Right renal pelvis (tissue), 4 donors: ENCODE data around the gene CIDEB. TPM values are rescaled to one million over a fixed set of nuclear protein-coding genes. Genes with fewer than 3 reads are reported as not detected.

Source experiments
- DNase-seq, 4 donors: peaks; one replicate each; pipeline ENCODE4 v3.0.0-alpha.2; 2013; ENCODE audit warnings: low read depth in 4 of 4, low spot score in 3 of 4, missing footprints in 1 of 4
- polyA plus RNA-seq, 4 donors: library from polyadenylated mRNA; unstranded; fragments of 120-200 nt; gene quantifications; one replicate each; pipeline ENCODE4 v1.2.1, GENCODE V29; 2013; ENCODE audit not compliant: insufficient read length in 4 of 4

Gene CIDEB
- polyA plus RNA-seq, 4 donors = 21.8 to 27.6 (median 24.6) TPM

GRCh38 chr14:24258119-24258518, 49.7 kb downstream of the CIDEB start:
- DNase-seq = no peak

DNA sequence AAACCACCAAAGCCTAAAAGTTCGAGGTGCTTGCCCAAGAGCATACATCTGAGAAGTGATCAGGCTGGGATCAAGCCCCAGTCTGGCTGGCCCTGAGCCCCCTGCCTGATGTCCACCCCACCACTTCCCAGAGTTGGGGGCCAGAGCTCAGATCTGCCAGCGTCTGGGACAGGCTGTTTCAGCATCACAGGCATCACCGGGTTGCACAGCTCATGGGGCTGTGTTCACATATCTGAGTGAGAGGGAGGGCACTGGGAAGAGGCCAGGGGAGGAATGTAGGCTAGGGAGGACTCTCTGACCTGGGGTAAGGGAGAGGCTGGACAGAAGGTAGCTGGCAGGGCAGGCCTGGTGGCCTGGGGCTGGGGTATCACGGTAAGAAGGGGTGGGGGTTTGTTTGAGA, 50.8 kb downstream of the CIDEB start:
- no peak for DNase-seq

DNA sequence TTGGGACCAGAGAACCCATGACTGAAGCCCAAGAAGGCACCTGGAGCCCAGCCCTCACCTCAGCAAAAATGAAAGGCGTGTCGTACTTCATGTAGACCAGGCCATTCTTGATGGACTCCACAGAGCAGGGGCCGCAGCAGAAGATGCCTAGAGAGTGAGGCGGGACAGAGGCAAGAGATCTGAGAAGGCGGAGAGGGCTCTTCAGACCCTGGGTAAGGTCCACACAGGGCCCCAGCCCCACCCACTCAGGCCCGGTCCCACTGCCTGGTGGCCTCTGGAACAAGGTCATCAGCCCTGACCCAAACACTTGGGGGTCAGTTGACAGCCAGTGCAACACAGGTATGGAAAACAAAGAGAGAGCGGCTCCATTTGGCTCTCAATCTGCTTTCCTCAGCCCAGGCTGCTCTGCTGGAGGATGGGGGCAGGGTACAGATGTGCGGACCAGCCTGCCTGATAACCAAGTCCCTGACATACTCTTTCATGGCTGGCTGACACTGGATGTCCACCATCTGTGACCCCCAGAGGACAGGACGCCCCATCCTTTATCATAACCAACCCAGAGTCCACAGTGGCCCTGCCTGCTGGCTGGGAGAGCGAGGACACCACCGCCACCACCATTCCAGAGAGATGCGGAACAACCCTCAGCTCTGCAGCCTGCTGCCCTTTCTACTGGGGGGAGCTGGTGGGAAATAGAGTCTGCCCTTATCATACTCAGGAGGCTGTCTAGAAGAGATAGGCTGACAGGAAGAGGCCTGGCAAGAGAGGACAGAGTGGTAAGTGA, 51.7 kb downstream of the CIDEB start:
- DNase-seq = no peak

GRCh38 chr14:24255438-24255837, 52.3 kb downstream of the CIDEB start:
- DNase-seq = no peak

Other genes with a start within 250 kb of the CIDEB start
- gene CPNE6, start 236.4 kb downstream of the CIDEB start, polyA plus RNA-seq = under 1 TPM in 1 of 4 donors, not detected in 3; 0.03 TPM
- 10 to 100 TPM; 25.4 to 39.1 (median 30.4) TPM for gene PCK2, start 213.7 kb downstream of the CIDEB start, polyA plus RNA-seq
- 10 to 100 TPM; 79.8 to 83.5 (median 81.4) TPM for gene DCAF11, start 193.2 kb downstream of the CIDEB start, polyA plus RNA-seq
- 1 to 10 TPM; 2.5 to 3.7 (median 2.8) TPM for gene NRL, start 193.0 kb downstream of the CIDEB start, polyA plus RNA-seq
- gene FITM1, start 177.3 kb downstream of the CIDEB start, polyA plus RNA-seq = 1 to 10 TPM in 2 of 4 donors, under 1 TPM in 2; 0.87 to 1.2 (median 0.97) TPM
- 100 to 1,000 TPM; 198 to 214 (median 206) TPM for gene PSME1, start 171.8 kb downstream of the CIDEB start, polyA plus RNA-seq
- 10 to 100 TPM; 14.5 to 24.2 (median 18.9) TPM for gene EMC9, start 166.4 kb downstream of the CIDEB start, polyA plus RNA-seq
- 100 to 1,000 TPM; 156 to 183 (median 168) TPM for gene PSME2, start 161.4 kb downstream of the CIDEB start, polyA plus RNA-seq
- gene RNF31, start 160.5 kb downstream of the CIDEB start, polyA plus RNA-seq = 10 to 100 TPM; 49.2 to 54.2 (median 49.4) TPM
- 10 to 100 TPM; 45.4 to 65.2 (median 60.4) TPM for gene IRF9, start 146.7 kb downstream of the CIDEB start, polyA plus RNA-seq
- 10 to 100 TPM; 60.0 to 70.1 (median 64.3) TPM for gene REC8, start 135.9 kb downstream of the CIDEB start, polyA plus RNA-seq
- gene IPO4, start 119.2 kb downstream of the CIDEB start, polyA plus RNA-seq = 10 to 100 TPM; 33.2 to 41.3 (median 34.0) TPM
- gene TM9SF1, start 112.5 kb downstream of the CIDEB start, polyA plus RNA-seq = 10 to 100 TPM; 37.8 to 48.9 (median 41.3) TPM
- gene TSSK4, start 102.3 kb downstream of the CIDEB start, polyA plus RNA-seq = 1 to 10 TPM; 3.7 to 4.8 (median 4.3) TPM
- 10 to 100 TPM; 43.5 to 50.7 (median 49.8) TPM for gene CHMP4A, start 94.5 kb downstream of the CIDEB start, polyA plus RNA-seq
- 10 to 100 TPM; 14.8 to 19.3 (median 16.2) TPM for gene MDP1, start 91.9 kb downstream of the CIDEB start, polyA plus RNA-seq
- 100 to 1,000 TPM; 222 to 245 (median 238) TPM for gene NEDD8, start 75.6 kb downstream of the CIDEB start, polyA plus RNA-seq
- gene GMPR2, start 75.0 kb downstream of the CIDEB start, polyA plus RNA-seq = 100 to 1,000 TPM; 102 to 121 (median 118) TPM
- 10 to 100 TPM; 55.5 to 70.6 (median 58.7) TPM for gene TINF2, start 65.4 kb downstream of the CIDEB start, polyA plus RNA-seq
- gene TGM1, start 44.8 kb downstream of the CIDEB start, polyA plus RNA-seq = 1 to 10 TPM; 1.4 to 2.3 (median 2.1) TPM
- 10 to 100 TPM; 19.7 to 24.1 (median 20.8) TPM for gene RABGGTA, start 36.4 kb downstream of the CIDEB start, polyA plus RNA-seq
- 10 to 100 TPM; 44.6 to 56.9 (median 46.2) TPM for gene DHRS1, start 8.2 kb downstream of the CIDEB start, polyA plus RNA-seq
- 10 to 100 TPM; 26.7 to 27.7 (median 27.0) TPM for gene NOP9, start 8.1 kb downstream of the CIDEB start, polyA plus RNA-seq
- gene LTB4R2, start 2.2 kb upstream of the CIDEB start, polyA plus RNA-seq = 1 to 10 TPM; 1.8 to 2.5 (median 2.0) TPM
- gene LTB4R, start 3.5 kb upstream of the CIDEB start, polyA plus RNA-seq = 1 to 10 TPM; 2.6 to 4.7 (median 3.8) TPM
- 10 to 100 TPM; 15.6 to 24.9 (median 20.4) TPM for gene ADCY4, start 27.1 kb upstream of the CIDEB start, polyA plus RNA-seq
- 1 to 10 TPM; 2.7 to 4.1 (median 3.2) TPM for gene RIPK3, start 32.0 kb upstream of the CIDEB start, polyA plus RNA-seq
- 10 to 100 TPM; 60.9 to 74.3 (median 64.2) TPM for gene NFATC4, start 60.2 kb upstream of the CIDEB start, polyA plus RNA-seq
- gene NYNRIN, start 91.0 kb upstream of the CIDEB start, polyA plus RNA-seq = 10 to 100 TPM; 45.3 to 48.0 (median 47.7) TPM
- gene CBLN3, start 121.7 kb upstream of the CIDEB start, polyA plus RNA-seq = 1 to 10 TPM; 2.5 to 3.5 (median 3.2) TPM
- 10 to 100 TPM; 40.7 to 45.5 (median 44.3) TPM for gene KHNYN, start 122.0 kb upstream of the CIDEB start, polyA plus RNA-seq
- 10 to 100 TPM; 57.0 to 84.9 (median 63.0) TPM for gene SDR39U1, start 134.8 kb upstream of the CIDEB start, polyA plus RNA-seq
- under 1 TPM in 2 of 4 donors, not detected in 2; 0.30 to 0.34 TPM for gene CMA1, start 200.3 kb upstream of the CIDEB start, polyA plus RNA-seq